Peyer's patch (tissue), 4 donors: ENCODE results near the gene ANKRD11.

ENCODE experiments used
- POLR2A ChIP-seq, 2 donors: fragments of 450-650 bp; IDR thresholded peaks; one replicate each; pipeline ENCODE4 v1.5.1; 2017; ENCODE audit warnings: antibody characterized with exemption in 2 of 2, mild to moderate bottlenecking in 2 of 2, moderate library complexity in 2 of 2
- TF ChIP-seq, protein P1 (sequence below), 6 experiments: fragments of 450-650 bp in 4 of 6; fragments of 200-600 bp in 2 of 6; sonication (generic) in 1 of 6; IDR thresholded peaks; one replicate each; pipeline ENCODE4 v1.5.1; 2017 to 2019; ENCODE audit warnings: antibody characterized with exemption in 6 of 6, mild to moderate bottlenecking in 3 of 6, moderate library complexity in 1 of 6

- TF ChIP-seq, protein P1, sequence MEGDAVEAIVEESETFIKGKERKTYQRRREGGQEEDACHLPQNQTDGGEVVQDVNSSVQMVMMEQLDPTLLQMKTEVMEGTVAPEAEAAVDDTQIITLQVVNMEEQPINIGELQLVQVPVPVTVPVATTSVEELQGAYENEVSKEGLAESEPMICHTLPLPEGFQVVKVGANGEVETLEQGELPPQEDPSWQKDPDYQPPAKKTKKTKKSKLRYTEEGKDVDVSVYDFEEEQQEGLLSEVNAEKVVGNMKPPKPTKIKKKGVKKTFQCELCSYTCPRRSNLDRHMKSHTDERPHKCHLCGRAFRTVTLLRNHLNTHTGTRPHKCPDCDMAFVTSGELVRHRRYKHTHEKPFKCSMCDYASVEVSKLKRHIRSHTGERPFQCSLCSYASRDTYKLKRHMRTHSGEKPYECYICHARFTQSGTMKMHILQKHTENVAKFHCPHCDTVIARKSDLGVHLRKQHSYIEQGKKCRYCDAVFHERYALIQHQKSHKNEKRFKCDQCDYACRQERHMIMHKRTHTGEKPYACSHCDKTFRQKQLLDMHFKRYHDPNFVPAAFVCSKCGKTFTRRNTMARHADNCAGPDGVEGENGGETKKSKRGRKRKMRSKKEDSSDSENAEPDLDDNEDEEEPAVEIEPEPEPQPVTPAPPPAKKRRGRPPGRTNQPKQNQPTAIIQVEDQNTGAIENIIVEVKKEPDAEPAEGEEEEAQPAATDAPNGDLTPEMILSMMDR (IDR thresholded peaks at IDR 0.05) = no peak
- no peak for TF ChIP-seq POLR2A (IDR thresholded peaks at IDR 0.05)
Observed at GRCh38 chr16:89452925-89453324, 37.4 kb downstream of the ANKRD11 start.
